Spleen (tissue), 11 donors: ENCODE results near the gene PRUNE2. TPM values are rescaled to one million over a fixed set of nuclear protein-coding genes. Genes with fewer than 3 reads are reported as not detected.

Source experiments
- DNase-seq: peaks from one replicate; pipeline ENCODE4 v3.0.0-alpha.2; 2020
- H3K27ac ChIP-seq, 8 donors: fragments of 200-600 bp; sonication (generic) in 7 of 8; 1 replicate in 4 of 8; 2 replicates in 4 of 8; pipeline versions ENCODE4 v1.5.0 to v1.8.0; 2016 to 2021; ENCODE audit warnings: inconsistent platforms in 4 of 8, mild to moderate bottlenecking in 4 of 8, moderate library complexity in 1 of 8
- H3K27me3 ChIP-seq, 7 donors: fragments of 200-600 bp; sonication (generic) in 6 of 7; replicated peaks in 1 of 7; 1 replicate in 4 of 7; 2 replicates in 3 of 7; pipeline versions ENCODE4 v1.5.0 to v1.8.0; 2016 to 2021; ENCODE audit warnings: inconsistent platforms in 3 of 7, mild to moderate bottlenecking in 1 of 7
- H3K36me3 ChIP-seq, 6 donors: fragments of 200-600 bp; sonication (generic) in 5 of 6; 1 replicate in 4 of 6; 2 replicates in 2 of 6; pipeline versions ENCODE4 v1.5.0 to v1.8.0; 2016 to 2021; ENCODE audit warnings: inconsistent platforms in 2 of 6
- H3K4me1 ChIP-seq, 6 donors: fragments of 200-600 bp; sonication (generic) in 5 of 6; 1 replicate in 3 of 6; 2 replicates in 3 of 6; pipeline versions ENCODE4 v1.5.0 to v1.8.0; 2016 to 2021; ENCODE audit warnings: inconsistent platforms in 3 of 6
- H3K4me3 ChIP-seq, 8 donors: fragments of 200-600 bp; sonication (generic) in 7 of 8; 1 replicate in 4 of 8; 2 replicates in 4 of 8; pipeline versions ENCODE4 v1.5.0 to v1.8.0; 2016 to 2021; ENCODE audit warnings: inconsistent platforms in 4 of 8, mild to moderate bottlenecking in 4 of 8, moderate library complexity in 2 of 8
- H3K9me3 ChIP-seq, 8 donors: fragments of 200-600 bp; sonication (generic) in 7 of 8; 1 replicate in 4 of 8; 2 replicates in 4 of 8; pipeline versions ENCODE4 v1.5.0 to v1.8.0; 2016 to 2021; ENCODE audit warnings: inconsistent platforms in 4 of 8
- CTCF ChIP-seq, 11 experiments: fragments of 200-600 bp in 7 of 11; fragments of 450-650 bp in 4 of 11; sonication (generic) in 4 of 11; IDR thresholded peaks in 8 of 11; conservative IDR thresholded peaks in 3 of 11; 1 replicate in 7 of 11; 2 replicates in 4 of 11; pipeline versions ENCODE4 v1.4.0 to v1.8.0; 2016 to 2021; ENCODE audit warnings: antibody characterized with exemption in 11 of 11, inconsistent platforms in 4 of 11, mild to moderate bottlenecking in 1 of 11
- POLR2A ChIP-seq, 3 donors: fragments of 450-650 bp; IDR thresholded peaks; one replicate each; pipeline ENCODE4 v1.5.1; 2017; ENCODE audit warnings: antibody characterized with exemption in 3 of 3, mild to moderate bottlenecking in 1 of 3
- POLR2AphosphoS5 ChIP-seq, 3 donors: sonication (generic); formaldehyde crosslinking; IDR thresholded peaks; one replicate each; pipeline ENCODE4 v1.5.1; 2017; ENCODE audit warnings: antibody characterized with exemption in 3 of 3
- WGBS, 5 donors: extraction: QIAGEN DNeasy Blood & Tissue Kit in 3 of 5; methylation state at CpG; one replicate each; pipeline versions ENCODE4 v1.1.5 to v1.1.7; 2013 to 2018; 5-methylcytosine and 5-hydroxymethylcytosine counted together
- intact Hi-C: fragments of 100-400 bp; cut with DNase I; formaldehyde crosslinking; loops from one replicate; pipeline ENCODE4 v1.15.0; 2023; ENCODE audit warnings: low total_unique reads
- polyA plus RNA-seq, 3 donors: library from polyadenylated mRNA; stranded (reverse); fragments of 200-250 nt; gene quantifications; one replicate each; pipeline ENCODE4 v1.2.1, GENCODE V29; 2013
- total RNA-seq, 7 donors: library from RNA; depleted of rRNA in 3 of 7; stranded (reverse); fragments of >200 nt in 3 of 7; fragmentation: NEBNext Ultra II Directional in 4 of 7; extraction: Animal tissue kit (Norgen Biotek cat#: 25700) in 4 of 7; gene quantifications; one replicate each; pipeline versions ENCODE4 v1.1.0 to v1.2.1, GENCODE V29; 2016 to 2021
- donor health status: healthy with polysubstance abuse.
- donor health status: DM: no; HTN: no; CAD: no; lungs with moderate emphysema.
- donor health status: DM: no; HTN: no; CAD: no.
- donor health status: Bipolar disorder and iron deficiency.
- donor health status: healthy.
- donor health status: DM: no; HTN: no; CAD: no.
- donor health status: DM: yes; HTN: yes; CAD: no.

The PRUNE2 gene
- total and polyA plus RNA-seq, 10 donors: 3.3 to 23.6 (median 14.0) TPM

GRCh38 chr9:76764138-76764537, 141.8 kb downstream of the PRUNE2 start, which contains the start of gene PCA3:
Gene PCA3 (plus strand): TSS chr9:76764438.
- TF ChIP-seq CTCF (IDR thresholded peaks at IDR 0.05 in 8 of 11, conservative IDR thresholded peaks at IDR 0.05 in 3 of 11) (no peak), POLR2A (IDR thresholded peaks at IDR 0.05) (no peak), POLR2AphosphoS5 (IDR thresholded peaks at IDR 0.05) (no peak)
- peaks cover 0 to 12% (median 1%) of the 10 kb centered on the region in 6 donors for H3K4me1 ChIP-seq
- DNase-seq: no peak
- intact Hi-C loops: no loop called here
- no peak within 1 kb of the TSS for H3K27ac ChIP-seq
- no peaks in the 10 kb centered on the region for H3K27me3 ChIP-seq
- no peaks in the 10 kb centered on the region for H3K9me3 ChIP-seq
- no peak within 1 kb of the TSS for H3K4me3 ChIP-seq
- no peaks in the 10 kb centered on the region for H3K36me3 ChIP-seq
- WGBS, 5 donors: 93 to 97% (median 95%) methylated on average over 4 of the region's 4 CpGs

- Histone ChIP-seq H3K36me3 (no peaks in the 10 kb centered on the region), H3K27ac (no peak overlapping the region), H3K9me3 (no peaks in the 10 kb centered on the region), H3K4me3 (no peak overlapping the region), H3K27me3 (no peaks in the 10 kb centered on the region), H3K4me1 (peaks cover 0 to 18% (median 2%) of the 10 kb centered on the region in 6 donors)
- 6 to 28% (median 12%) methylated on average over 1 of the region's 1 CpG for WGBS, 5 donors
- TF ChIP-seq CTCF (IDR thresholded peaks at IDR 0.05 in 8 of 11, conservative IDR thresholded peaks at IDR 0.05 in 3 of 11): no peak
- TF ChIP-seq POLR2AphosphoS5 (IDR thresholded peaks at IDR 0.05): no peak
- no peak for TF ChIP-seq POLR2A (IDR thresholded peaks at IDR 0.05)
- intact Hi-C loops: no loop called here
- no peak for DNase-seq
Measured at GRCh38 chr9:76761448-76761847, 144.5 kb downstream of the PRUNE2 start.

GRCh38 chr9:76759732-76760131, 146.2 kb downstream of the PRUNE2 start:
- TF ChIP-seq POLR2A (IDR thresholded peaks at IDR 0.05) (no peak), POLR2AphosphoS5 (IDR thresholded peaks at IDR 0.05) (no peak), CTCF (IDR thresholded peaks at IDR 0.05 in 8 of 11, conservative IDR thresholded peaks at IDR 0.05 in 3 of 11) (no peak)
- Histone ChIP-seq H3K9me3 (no peaks in the 10 kb centered on the region), H3K4me1 (peaks cover 0 to 32% (median 4%) of the 10 kb centered on the region in 6 donors), H3K36me3 (no peaks in the 10 kb centered on the region), H3K4me3 (no peak overlapping the region), H3K27me3 (no peaks in the 10 kb centered on the region), H3K27ac (no peak overlapping the region)
- WGBS, 5 donors: 32 to 51% (median 42%) methylated on average over 6 of the region's 6 CpGs
- peak; percentile 74 for DNase-seq
- intact Hi-C loops: no loop called here

GRCh38 chr9:76758476-76758875, 147.4 kb downstream of the PRUNE2 start:
- no peaks in the 10 kb centered on the region for H3K36me3 ChIP-seq
- no peak overlapping the region for H3K27ac ChIP-seq
- no peak for TF ChIP-seq CTCF (IDR thresholded peaks at IDR 0.05 in 8 of 11, conservative IDR thresholded peaks at IDR 0.05 in 3 of 11)
- TF ChIP-seq POLR2A (IDR thresholded peaks at IDR 0.05): no peak
- no peak for TF ChIP-seq POLR2AphosphoS5 (IDR thresholded peaks at IDR 0.05)
- H3K9me3 ChIP-seq: no peaks in the 10 kb centered on the region
- no peaks in the 10 kb centered on the region for H3K27me3 ChIP-seq
- no peak for DNase-seq
- intact Hi-C loops: no loop called here
- WGBS, 5 donors: 65 to 88% (median 74%) methylated on average over 4 of the region's 4 CpGs
- no peak overlapping the region for H3K4me3 ChIP-seq
- H3K4me1 ChIP-seq: peaks cover 0 to 32% (median 4%) of the 10 kb centered on the region in 6 donors
